ENCODE results near the gene SYNPO2L.

SYNPO2L gene

GRCh38 chr10:73649876-73650536 lies 5.8 kb downstream of the SYNPO2L start:
- in situ Hi-C loops (cut with MboI; ENCODE audit: low sequenced_read_pairs) = loop anchor here (25.0 kb wide), 1 partner anchor 113 kb away; no protein-coding TSS in a partner anchor

- in situ Hi-C loops (cut with MboI; ENCODE audit: low sequenced_read_pairs) = loop anchor here (25.0 kb wide), 1 partner anchor 112 kb away; no protein-coding TSS in a partner anchor
These were observed 6.6 kb downstream of the SYNPO2L start for GRCh38 chr10:73648975-73649829.

- in situ Hi-C loops (cut with MboI; ENCODE audit: low sequenced_read_pairs) = loop anchor here (25.0 kb wide), 1 partner anchor 111 kb away; no protein-coding TSS in a partner anchor
These were observed 7.8 kb downstream of the SYNPO2L start for GRCh38 chr10:73647875-73648651.

- in situ Hi-C loops (cut with MboI; ENCODE audit: low sequenced_read_pairs) = loop anchor here (25.0 kb wide), 1 partner anchor 110 kb away; no protein-coding TSS in a partner anchor
These were observed 8.5 kb downstream of the SYNPO2L start for GRCh38 chr10:73647211-73647874.

- in situ Hi-C loops (cut with MboI; ENCODE audit: low sequenced_read_pairs) = loop anchor here (25.0 kb wide), 1 partner anchor 109 kb away; no protein-coding TSS in a partner anchor
These were observed 9.2 kb downstream of the SYNPO2L start for GRCh38 chr10:73646598-73647041.

GRCh38 chr10:73645251-73645650 lies 10.6 kb downstream of the SYNPO2L start:
- in situ Hi-C loops (cut with MboI; ENCODE audit: low sequenced_read_pairs) = loop anchor here (25.0 kb wide), 1 partner anchor 108 kb away; no protein-coding TSS in a partner anchor

GRCh38 chr10:73644767-73645166 lies 11.1 kb downstream of the SYNPO2L start:
- in situ Hi-C loops (cut with MboI; ENCODE audit: low sequenced_read_pairs) = loop anchor here (25.0 kb wide), 1 partner anchor 107 kb away; no protein-coding TSS in a partner anchor

GRCh38 chr10:73644015-73644743 lies 11.7 kb downstream of the SYNPO2L start:
- in situ Hi-C loops (cut with MboI; ENCODE audit: low sequenced_read_pairs) = loop anchor here (25.0 kb wide), 1 partner anchor 107 kb away; no protein-coding TSS in a partner anchor

GRCh38 chr10:73643362-73643761 lies 12.5 kb downstream of the SYNPO2L start:
- in situ Hi-C loops (cut with MboI; ENCODE audit: low sequenced_read_pairs) = loop anchor here (25.0 kb wide), 1 partner anchor 106 kb away; no protein-coding TSS in a partner anchor

- in situ Hi-C loops (cut with MboI; ENCODE audit: low sequenced_read_pairs) = loop anchor here (25.0 kb wide), 1 partner anchor 104 kb away; no protein-coding TSS in a partner anchor
These were observed 14.3 kb downstream of the SYNPO2L start, which contains the start of gene MYOZ1 for GRCh38 chr10:73641328-73642060. Gene MYOZ1, minus strand, starts transcription at chr10:73641474. Its CDS starts 1,457 bp downstream, at chr10:73640017.

- in situ Hi-C loops (cut with MboI; ENCODE audit: low sequenced_read_pairs) = loop anchor here (25.0 kb wide), 1 partner anchor 102 kb away; no protein-coding TSS in a partner anchor
These were observed 16.5 kb downstream of the SYNPO2L start for GRCh38 chr10:73639286-73639685.

- in situ Hi-C loops (cut with MboI; ENCODE audit: low sequenced_read_pairs) = loop anchor here (25.0 kb wide), 1 partner anchor 98 kb away; no protein-coding TSS in a partner anchor
These were observed 20.0 kb downstream of the SYNPO2L start for GRCh38 chr10:73635781-73636180.

- in situ Hi-C loops (cut with MboI; ENCODE audit: low sequenced_read_pairs) = loop anchor here (25.0 kb wide), 1 partner anchor 97 kb away; no protein-coding TSS in a partner anchor
These were observed 21.4 kb downstream of the SYNPO2L start for GRCh38 chr10:73634421-73634820.

- in situ Hi-C loops (cut with MboI; ENCODE audit: low sequenced_read_pairs) = loop anchor here (25.0 kb wide), 1 partner anchor 92 kb away; no protein-coding TSS in a partner anchor
These were observed 26.7 kb downstream of the SYNPO2L start for GRCh38 chr10:73629165-73629564.

GRCh38 chr10:73628405-73628804 lies 27.4 kb downstream of the SYNPO2L start:
- in situ Hi-C loops (cut with MboI; ENCODE audit: low sequenced_read_pairs) = loop anchor here (25.0 kb wide), 1 partner anchor 91 kb away; no protein-coding TSS in a partner anchor

GRCh38 chr10:73627300-73627699 lies 28.5 kb downstream of the SYNPO2L start:
- in situ Hi-C loops (cut with MboI; ENCODE audit: low sequenced_read_pairs) = loop anchor here (25.0 kb wide), 1 partner anchor 90 kb away; no protein-coding TSS in a partner anchor

- in situ Hi-C loops (cut with MboI; ENCODE audit: low sequenced_read_pairs) = loop anchor here (25.0 kb wide), 1 partner anchor 89 kb away; no protein-coding TSS in a partner anchor
These were observed 29.7 kb downstream of the SYNPO2L start for GRCh38 chr10:73625884-73626752.

Measured in hTERT RPE-1 (cell line).